ENCODE measurements around the gene METAP1D.
"Not testable (repeated sequence)": the region's sequence is repeated elsewhere in the genome, so short reads cannot be mapped to it uniquely, and the experiment has no call there.

Gene METAP1D

DNA sequence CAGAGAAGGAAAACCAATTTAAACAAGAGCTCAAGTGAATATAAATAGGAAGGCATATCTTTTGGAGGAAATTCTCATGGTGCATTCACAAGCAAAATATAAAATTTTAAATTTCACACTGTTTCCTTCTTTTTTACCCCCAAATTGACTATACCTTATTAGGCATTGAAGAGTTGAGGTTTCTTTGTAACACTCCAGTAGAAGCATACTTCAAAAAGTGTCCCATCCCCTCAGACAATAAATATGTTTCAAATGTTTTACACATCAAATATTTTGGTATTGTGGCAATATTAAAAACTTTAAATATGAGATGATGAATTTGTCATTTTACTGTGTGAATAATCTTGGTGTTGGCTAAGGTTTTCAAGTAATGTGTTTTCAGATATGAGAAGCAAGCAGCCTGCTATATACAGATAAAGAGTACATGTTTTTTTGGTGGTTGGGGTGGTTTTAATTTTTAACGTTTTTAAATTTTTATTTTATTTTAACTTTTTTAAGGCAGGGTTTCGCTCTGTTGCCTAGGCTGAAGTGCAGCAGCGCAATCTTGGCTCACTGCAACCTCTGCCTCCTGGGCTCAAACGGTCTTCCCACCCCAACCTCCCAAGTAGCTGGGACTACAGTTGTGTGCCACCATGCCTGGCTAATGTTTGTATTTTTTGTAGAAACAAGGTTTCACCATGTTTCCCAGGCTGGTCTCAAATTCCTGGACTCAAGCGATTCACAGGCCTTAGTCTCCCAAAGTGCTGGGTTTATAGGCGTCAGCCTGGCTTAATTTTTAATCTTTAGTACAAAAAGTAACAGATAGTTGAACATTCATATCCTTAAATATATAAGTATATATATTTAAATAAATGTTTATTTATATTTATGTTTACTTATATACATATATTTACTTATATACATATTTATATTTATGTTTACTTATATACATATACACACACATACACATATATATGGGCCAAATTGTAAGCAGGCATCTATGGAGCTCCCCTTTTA is 49.1 kb downstream of the METAP1D start:
- DNase-seq (ENCODE audit: low read depth in 1 of 2, low spot score in 1 of 2), result no peak

DNA sequence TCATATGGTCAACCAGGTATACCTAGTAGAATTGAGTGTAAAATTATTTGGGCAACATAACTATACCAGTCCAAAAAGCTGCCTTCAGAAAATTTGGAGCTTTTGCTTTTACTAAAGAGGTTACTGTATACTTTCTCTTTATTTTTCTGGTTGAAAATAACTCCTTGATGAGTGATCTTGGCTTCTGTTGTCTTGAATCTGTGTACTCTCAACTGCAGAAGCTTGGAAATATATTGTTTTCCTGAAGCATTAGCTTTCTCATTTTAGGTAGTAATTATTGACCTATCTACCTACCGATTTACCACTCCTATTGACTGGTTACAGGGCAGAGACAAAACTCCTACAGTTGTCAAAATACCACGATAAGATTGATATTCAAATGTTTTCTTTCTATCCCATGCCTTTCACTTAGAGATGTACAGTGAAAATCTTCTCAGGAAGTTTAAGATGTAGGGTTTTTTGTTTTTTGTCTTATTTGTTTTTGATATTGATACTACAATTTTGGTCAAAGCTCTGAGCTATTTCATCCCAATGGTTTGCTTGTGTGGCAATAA is 49.9 kb downstream of the METAP1D start:
- no peak for DNase-seq (ENCODE audit: low read depth in 1 of 2, low spot score in 1 of 2)

DNA sequence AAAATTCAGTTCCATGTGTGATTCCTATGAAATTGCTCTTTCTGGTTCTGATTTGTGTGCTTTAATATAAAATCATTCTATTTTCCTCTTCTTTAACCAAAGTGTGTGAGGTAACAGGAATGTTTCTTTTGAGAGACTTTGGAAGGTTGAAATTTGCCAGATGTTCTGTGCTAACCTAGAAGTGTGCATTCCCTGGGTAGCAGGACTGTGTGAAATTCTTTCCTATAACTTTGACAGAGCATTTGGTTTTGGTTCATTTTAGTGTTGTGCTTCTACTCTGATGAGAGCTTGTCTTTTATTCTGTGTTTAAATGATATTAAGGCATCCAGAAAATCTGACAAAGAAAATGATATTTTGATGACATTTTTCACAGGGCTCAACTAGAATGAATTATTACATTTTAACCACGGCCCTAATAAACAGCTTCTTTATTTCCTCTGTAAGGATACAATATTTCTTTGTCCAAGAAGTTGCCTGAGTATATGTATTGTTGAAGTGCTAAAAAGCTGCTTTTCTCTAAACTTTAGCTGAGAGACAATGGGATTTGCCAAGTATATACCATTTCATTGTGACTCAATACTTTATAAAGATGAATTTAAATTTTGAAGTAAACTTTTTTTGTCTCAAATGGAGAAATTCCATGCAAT is 50.8 kb downstream of the METAP1D start:
- no peak for DNase-seq (ENCODE audit: low read depth in 1 of 2, low spot score in 1 of 2)

DNA sequence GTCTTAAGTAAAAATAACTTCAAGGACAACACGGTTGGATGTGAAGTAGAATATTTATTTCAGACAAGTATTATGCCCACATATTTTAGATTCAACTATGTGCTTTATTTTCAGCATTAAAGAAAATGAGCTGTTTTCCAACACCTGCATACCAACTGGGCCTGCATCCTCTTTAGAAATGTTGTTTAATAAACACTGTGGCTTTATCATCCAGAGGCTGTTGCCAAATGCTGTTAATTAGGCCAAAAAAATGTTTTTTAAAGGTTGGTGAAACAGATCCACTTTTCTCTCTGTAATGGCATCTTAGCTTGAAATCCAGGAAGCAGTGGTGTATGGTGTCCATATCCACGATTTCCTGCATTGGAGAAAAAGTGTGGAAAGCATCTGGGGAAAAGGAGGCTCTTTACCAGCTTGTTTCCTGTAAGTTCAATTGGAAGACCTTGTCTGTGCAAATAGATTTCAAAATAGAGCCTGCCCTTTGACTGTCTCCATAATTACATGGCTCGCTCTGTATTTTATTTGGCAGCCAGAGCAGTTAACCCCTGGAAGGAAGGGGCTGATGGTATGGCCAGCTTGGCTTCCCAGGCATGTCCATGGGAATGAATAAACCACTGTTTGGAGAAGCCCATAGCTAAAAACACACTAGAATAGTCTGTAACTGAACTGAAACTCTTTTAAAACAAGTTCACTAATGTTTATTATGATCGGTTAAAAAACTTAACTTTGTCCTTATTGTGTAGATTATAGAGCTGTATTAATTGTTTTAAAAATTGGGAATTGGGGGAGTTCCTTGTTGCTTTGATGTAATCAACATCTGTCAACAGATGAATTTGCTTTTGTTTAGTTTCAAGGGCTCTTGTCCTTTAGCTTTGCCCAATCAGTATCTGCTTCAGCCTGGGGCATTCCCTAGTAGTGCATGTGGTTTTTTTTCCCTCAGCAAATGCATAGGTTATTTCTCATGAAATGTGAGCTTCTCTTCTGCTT is 52.5 kb downstream of the METAP1D start:
- no peak for DNase-seq (ENCODE audit: low read depth in 1 of 2, low spot score in 1 of 2)

DNA sequence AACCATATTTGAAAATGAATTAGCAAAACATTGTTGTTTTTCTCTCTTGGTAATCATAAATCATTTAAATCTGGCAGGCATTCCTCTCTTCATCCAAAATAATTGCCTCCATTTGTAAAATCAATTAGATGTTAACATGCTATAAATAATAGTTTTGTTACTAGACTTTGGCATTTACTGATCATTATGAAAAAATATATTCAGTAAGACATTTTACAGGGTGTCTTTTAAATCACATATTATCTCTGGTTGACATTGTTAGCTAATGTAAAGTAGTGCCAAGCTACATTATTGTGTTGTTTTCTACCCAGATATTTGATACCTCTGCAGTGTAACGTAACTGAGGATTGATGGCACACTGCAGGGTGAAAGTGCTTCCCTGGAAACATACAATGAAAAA is 53.7 kb downstream of the METAP1D start:
- DNase-seq (ENCODE audit: low read depth in 1 of 2, low spot score in 1 of 2), result no peak

DNA sequence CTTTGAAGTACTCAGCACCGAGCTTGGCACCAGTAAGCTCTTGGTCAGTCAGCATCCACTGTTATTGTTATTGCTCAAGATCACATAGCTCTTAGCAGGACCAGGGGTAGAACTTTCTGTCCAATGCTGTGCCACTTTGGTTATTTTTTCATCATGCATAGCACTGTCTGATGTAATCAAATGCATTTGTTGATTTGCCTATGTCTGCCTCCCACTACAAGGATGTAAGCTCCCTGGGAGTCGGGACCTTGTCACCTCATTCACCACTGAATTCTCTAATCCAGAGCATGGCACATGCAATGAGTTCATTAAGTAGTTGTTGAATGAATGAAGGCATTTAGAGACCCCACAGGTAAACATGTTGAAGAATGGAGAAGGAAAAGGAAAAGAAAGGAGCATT is 56.5 kb downstream of the METAP1D start:
- DNase-seq (ENCODE audit: low read depth in 1 of 2, low spot score in 1 of 2), result no peak

DNA sequence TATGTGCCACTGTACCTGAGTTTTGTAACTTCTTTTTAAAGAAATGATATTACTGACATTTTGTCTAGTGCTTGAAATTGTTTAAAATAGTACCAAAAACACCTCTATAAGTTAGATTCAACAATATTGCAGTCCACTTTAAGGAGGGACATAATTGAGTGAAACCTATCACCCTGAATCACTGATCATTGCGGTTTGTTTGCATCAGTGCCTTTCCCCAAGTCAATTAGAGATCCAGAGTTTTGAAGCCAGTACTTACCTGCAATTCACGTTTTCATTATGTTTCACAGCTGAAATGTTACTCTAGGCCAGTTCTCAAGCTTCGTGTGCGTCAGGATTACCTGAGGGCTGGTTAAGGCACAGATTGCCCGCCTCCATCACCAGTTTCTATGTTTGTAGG is 58.9 kb downstream of the METAP1D start:
- no peak for DNase-seq (ENCODE audit: low read depth in 1 of 2, low spot score in 1 of 2)

DNA sequence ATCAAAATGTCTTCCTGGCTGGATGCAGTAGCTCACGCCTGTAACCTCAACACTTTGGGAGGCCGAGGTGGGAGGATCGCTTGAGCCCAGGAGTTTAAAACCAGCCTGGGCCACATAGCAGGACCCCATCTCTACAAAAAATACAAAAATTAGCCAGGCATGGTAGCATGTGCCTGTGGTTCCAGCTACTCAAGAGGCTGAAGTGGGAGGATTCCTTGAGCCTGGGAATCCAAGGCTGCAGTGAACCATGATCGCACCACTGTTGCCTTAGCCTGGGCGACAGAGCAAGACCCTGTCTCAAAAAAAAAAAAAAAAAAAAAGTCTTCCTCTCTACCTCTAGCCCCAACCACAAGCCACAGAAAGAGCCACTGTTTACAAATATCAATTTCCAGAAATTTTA is 60.4 kb downstream of the METAP1D start:
- not testable (repeated sequence) for DNase-seq (ENCODE audit: low read depth in 1 of 2, low spot score in 1 of 2)

DNA sequence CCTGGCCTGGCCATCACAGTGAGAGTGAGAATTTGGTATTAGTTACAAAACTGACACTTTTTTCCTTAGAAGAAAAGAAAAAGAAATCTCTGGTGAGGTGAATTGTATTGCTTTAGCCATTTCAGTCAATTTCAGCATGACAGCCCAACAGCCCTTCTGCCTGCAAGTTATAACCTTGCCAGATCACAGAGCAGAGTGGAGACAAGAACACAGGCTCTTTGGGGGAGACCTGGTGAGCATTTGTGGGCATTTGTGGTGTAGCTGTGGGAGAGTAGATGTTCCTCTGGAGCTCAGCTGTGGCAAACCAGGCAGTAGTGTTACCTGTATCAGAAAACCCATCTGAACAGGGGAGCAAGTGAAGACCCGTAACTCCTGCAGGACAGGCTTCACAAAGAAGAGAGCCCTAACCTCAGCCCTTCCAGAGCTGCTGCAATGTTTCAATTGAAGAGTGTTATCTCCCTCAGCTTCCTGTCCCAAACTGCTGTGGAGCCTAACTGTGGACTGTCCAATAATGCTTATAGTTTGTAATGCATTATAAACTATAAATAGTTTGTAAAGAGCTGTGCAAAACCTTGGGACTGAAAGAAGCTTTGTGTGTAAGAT is 62.8 kb downstream of the METAP1D start:
- DNase-seq (ENCODE audit: low read depth in 1 of 2, low spot score in 1 of 2), result no peak

DNA sequence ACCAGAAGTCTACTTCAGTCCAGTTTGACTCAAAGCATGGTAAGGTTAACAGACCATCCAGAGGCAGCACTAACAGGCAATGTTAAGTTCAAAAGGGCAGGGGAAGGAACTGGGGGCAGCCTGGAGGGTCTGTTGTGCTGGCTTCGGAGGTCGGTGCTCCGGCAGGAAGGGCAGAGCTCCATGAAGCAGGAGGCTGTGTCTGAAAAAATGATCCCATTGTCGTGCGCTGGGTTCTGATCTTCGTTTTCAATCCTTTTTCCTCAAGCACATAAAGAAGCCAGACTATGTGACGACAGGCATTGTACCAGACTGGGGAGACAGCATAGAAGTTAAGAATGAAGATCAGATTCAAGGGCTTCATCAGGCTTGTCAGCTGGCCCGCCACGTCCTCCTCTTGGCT is 63.7 kb downstream of the METAP1D start:
- no peak for DNase-seq (ENCODE audit: low read depth in 1 of 2, low spot score in 1 of 2)

DNA sequence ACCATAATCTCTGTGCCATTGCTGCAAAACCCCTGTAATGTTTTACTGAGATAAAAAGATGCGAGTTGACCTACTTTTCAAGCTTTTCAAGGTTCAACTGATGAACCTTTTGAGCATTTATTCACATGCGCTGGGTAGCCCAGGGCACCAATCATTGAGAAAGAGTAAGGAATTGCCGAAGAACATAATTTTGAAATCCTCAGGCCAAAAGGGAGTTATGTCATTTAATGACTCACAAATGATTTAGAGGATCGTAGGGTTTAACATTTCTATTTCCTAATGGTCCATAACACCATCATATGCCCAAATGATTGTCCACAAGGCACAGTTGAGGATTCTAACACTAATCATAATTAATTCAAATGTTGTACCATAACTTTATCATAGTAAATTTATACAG is 65.4 kb downstream of the METAP1D start:
- DNase-seq (ENCODE audit: low read depth in 1 of 2, low spot score in 1 of 2), result no peak

DNA sequence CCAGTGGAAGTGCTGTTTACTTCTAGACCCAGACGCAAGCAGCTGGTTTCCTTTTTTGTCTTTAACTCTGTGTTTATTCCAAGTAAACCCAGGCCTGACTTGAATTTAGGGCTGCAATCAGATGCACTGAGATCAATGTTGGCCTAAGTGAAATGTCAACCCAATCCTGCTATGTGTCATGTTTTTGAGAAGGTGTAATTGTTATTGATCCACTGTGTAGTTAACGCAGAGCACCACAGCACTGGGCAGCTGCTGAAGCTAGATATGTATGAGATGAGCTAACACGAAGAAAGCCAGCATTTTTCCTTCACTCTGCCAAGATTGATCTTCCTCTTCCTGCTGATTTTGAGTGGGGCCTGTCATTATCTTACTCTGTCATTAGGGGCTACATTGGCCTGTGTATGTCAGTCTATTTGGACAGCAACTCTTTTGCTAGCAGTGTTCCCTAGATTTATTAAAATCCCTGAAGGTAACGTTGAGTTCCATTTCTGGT is 66.7 kb downstream of the METAP1D start:
- no peak for DNase-seq (ENCODE audit: low read depth in 1 of 2, low spot score in 1 of 2)

DNA sequence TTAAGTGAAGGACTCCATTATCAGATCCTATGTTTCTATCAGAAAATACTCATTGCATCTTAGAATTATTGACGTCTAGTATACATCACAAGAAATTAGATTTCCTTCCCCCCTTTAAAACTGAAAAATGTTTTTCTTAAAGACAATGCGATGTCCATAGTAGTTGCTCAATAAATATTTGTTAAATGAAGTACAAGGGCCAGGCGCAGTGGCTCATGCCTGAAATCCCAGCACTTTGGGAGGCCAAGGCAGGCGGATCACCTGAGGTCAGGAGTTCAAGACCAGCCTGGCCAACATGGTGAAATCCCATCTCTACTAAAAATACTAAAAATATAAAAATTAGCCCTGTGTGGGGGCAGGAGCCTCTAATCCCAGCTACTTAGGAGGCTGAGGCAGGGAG is 68.2 kb downstream of the METAP1D start:
- not testable (repeated sequence) for DNase-seq (ENCODE audit: low read depth in 1 of 2, low spot score in 1 of 2)

DNA sequence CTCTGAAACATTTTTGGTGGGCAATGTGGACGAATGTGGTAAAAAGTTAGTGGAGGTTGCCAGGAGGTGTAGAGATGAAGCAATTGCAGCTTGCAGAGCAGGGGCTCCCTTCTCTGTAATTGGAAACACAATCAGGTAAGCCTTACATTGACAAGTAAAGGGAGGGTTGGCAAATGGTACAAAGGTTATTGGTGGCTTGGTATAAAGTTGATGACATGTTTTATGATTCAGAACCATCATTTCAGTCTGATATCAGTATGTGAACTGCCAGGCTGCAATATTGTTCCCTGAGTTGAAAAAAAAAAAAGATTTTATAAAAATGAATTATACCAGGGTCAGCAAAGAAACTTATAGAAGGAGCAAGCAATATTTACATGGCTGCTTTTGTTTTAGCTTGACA is 71.2 kb downstream of the METAP1D start:
- DNase-seq (ENCODE audit: low read depth in 1 of 2, low spot score in 1 of 2), result no peak

DNA sequence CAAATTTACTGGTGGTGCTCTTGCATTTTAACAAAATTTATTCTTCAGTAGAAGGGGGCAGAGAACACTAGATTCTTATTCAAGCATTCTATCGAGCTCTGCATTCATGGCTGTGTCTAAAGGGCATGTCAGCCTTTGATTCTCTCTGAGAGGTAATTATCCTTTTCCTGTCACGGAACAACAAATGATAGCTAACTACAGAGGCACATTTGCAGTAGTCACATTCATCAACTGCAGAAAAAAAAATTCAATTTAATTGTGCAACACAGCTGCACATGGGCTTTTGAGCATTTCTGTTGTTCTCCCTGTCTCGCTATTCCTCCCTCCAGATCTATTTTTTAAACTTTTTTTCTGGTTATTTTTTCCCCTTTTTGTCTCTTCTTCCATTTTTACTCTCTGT is 72.5 kb downstream of the METAP1D start:
- DNase-seq (ENCODE audit: low read depth in 1 of 2, low spot score in 1 of 2), result no peak

DNA sequence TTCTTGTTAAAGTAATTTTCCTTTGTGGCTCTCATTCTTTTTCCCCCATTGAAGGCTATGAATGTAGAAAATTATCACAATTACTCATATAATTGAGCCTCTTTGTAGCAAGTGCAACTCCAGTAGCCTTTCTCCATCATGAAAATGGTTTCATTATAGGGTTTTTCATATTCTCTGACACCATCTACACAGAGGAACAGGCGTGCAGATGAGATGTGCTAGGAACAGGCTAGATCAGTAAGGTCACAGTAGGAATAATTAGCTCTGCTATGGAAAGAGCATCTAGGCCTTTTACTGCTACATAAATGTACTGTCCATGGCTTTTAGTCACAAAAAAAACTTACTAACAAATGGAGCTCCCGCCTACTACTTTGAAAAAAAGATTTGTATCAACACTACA is 73.0 kb downstream of the METAP1D start:
- no peak for DNase-seq (ENCODE audit: low read depth in 1 of 2, low spot score in 1 of 2)

DNA sequence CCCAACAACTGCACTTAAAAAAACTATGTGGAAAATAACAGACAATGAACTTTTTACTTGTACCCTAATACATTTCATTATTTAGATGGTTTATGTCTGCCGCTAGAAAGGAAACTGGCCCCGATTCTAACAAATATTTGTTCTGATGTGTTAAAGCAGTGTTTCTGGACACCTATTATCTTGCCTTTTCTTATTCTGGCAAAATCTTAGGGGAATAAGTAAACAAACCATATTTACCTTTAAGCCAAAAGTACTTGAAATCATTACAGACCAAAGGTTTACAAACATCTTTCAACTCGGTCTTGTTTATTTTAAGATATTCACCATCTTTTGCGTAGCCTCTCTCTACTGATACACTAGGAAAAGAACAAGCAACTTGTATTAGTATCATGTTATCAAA is 73.8 kb downstream of the METAP1D start:
- DNase-seq (ENCODE audit: low read depth in 1 of 2, low spot score in 1 of 2), result no peak

DNA sequence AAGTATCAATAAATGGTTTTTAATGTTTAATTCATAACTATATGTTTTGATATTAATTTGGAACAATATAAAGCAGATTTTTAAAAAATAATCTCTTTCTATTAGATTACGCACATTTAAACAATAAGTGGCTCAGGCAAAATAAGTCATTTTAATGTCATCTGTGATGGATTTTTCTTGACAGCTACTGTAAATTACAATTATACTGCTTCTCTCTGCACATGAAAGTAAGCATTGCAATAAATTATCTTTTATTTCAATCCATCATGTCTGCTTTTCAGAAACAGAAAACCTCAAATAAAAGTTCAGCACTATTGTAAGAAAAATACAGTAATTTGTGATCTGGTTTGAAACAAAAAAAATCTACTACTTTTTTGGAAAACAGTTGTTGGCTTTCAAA is 74.5 kb downstream of the METAP1D start:
- DNase-seq (ENCODE audit: low read depth in 1 of 2, low spot score in 1 of 2), result no peak

DNA sequence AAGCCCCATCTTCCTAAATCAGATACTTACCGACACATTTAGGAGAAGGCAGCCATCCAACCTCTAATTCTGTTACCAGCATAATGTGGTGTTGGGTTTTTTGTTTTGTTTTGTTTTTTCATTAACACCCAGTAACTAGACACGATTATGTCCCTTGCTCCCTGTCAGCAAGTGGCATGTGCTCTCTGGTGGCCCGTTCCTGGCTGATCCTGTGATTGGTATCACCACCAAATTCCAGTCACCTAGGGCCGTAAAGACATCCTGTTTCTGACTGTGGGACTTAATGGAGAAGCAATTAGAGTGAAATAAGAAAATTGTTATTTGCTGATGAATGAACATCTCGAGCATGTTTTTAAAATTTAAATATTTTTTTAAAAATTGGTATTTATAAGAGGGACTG is 79.7 kb downstream of the METAP1D start:
- DNase-seq (ENCODE audit: low read depth in 1 of 2, low spot score in 1 of 2), result no peak

DNA sequence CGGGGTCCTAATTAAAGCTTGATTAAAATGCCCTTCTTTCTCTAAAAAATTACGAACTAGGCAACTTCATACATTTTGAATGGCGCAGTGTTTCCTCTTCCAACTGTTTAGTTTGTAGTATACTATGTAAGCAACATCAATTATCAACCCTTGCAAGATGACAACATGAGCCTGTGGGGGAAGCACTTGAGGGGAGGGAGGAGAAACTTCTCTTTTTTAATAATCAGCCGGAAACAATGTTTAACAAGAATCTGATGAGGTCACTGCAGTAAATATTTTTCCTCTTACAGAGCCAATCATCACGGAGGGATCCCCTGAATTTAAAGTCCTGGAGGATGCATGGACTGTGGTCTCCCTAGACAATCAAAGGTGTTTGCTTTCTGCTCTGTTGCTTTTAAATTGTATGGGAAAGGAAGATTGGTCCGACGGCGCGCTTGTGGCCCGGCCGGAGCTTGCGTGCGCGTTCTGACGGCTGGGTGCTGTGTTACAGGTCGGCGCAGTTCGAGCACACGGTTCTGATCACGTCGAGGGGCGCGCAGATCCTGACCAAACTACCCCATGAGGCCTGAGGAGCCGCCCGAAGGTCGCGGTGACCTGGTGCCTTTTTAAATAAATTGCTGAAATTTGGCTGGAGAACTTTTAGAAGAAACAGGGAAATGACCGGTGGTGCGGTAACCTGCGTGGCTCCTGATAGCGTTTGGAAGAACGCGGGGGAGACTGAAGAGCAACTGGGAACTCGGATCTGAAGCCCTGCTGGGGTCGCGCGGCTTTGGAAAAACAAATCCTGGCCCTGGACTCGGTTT is 80.3 kb downstream of the METAP1D start:
- no peak for DNase-seq (ENCODE audit: low read depth in 1 of 2, low spot score in 1 of 2)

All from stimulated activated CD4-positive, alpha-beta T cell treated with anti-CD3 and anti-CD28 coated beads, Interleukin-15, amount 100 ng/mL, for 1 hour (primary cell).